Activated CD4-positive, alpha-beta T cell treated with anti-CD3 and anti-CD28 coated beads for 36 hours (primary cell): ENCODE data around the gene RPP25L. TPM values are rescaled to one million over a fixed set of nuclear protein-coding genes. Genes with fewer than 3 reads are reported as not detected.

ENCODE experiments used
- ATAC-seq: fragments of 200-7000 bp; cut with Tn5 transposase; one replicate; pipeline ENCODE4 v1.10.0; 2021; ENCODE audit warnings: mild to moderate bottlenecking, moderate library complexity
- CTCF ChIA-PET: fragments of 350-600 bp; sonication (Branson Sonifier 250); formaldehyde crosslinking; loops from one replicate; lab custom pipeline; 2021; ENCODE audit warnings: antibody characterized with exemption; lab: Charles Lee
- POLR2A ChIA-PET: fragments of 350-600 bp; sonication (Branson Sonifier 250); formaldehyde crosslinking; loops from one replicate; lab custom pipeline; 2021; ENCODE audit warnings: antibody characterized with exemption, inconsistent platforms; lab: Charles Lee
- DNase-seq: peaks from one replicate; pipeline ENCODE4 v3.0.0-alpha.2; 2020
- H3K27ac Mint-ChIP-seq: one replicate; pipeline ENCODE4 v1.8.0; 2021; ENCODE audit warnings: mixed read lengths
- H3K27me3 Mint-ChIP-seq: one replicate; pipeline ENCODE4 v1.8.0; 2021; ENCODE audit warnings: mixed read lengths
- H3K36me3 Mint-ChIP-seq: one replicate; pipeline ENCODE4 v1.8.0; 2021; ENCODE audit warnings: low read depth, mixed read lengths
- H3K4me1 Mint-ChIP-seq: one replicate; pipeline ENCODE4 v1.8.0; 2021; ENCODE audit warnings: mixed read lengths
- H3K4me3 Mint-ChIP-seq: one replicate; pipeline ENCODE4 v1.8.0; 2021; ENCODE audit warnings: mild to moderate bottlenecking, moderate library complexity, mixed read lengths
- H3K9me3 Mint-ChIP-seq: one replicate; pipeline ENCODE4 v1.8.0; 2021; ENCODE audit warnings: low read depth, mixed read lengths
- intact Hi-C, 2 experiments: fragments of 100-400 bp; cut with DNase I in 1 of 2; cut with micrococcal nuclease in 1 of 2; formaldehyde crosslinking; loops; one replicate each; pipeline versions ENCODE4 v1.14.2 to v1.15.1; 2022 to 2024; cut with DNase I, micrococcal nuclease
- total RNA-seq, 2 experiments: library from RNA; stranded (reverse); gene quantifications; one replicate each; pipeline ENCODE4 v1.2.3, GENCODE V29; 2021

The RPP25L gene
- total RNA-seq, 2 experiments from 2014 or later, result 29.3 to 35.2 TPM

- POLR2A ChIA-PET, result no interaction called here
- Mint-ChIP-seq H3K36me3 (no peaks in the 10 kb centered on the region), H3K4me1 (peaks cover 27% of the 10 kb centered on the region), H3K9me3 (no peaks in the 10 kb centered on the region), H3K4me3 (no peak overlapping the region), H3K27me3 (peaks cover 55% of the 10 kb centered on the region), H3K27ac (no peak overlapping the region)
- intact Hi-C loops, result loop anchor here in 1 of 2 experiments (2.0 to 5.0 kb wide), 2 partner anchors 14 to 86 kb away; no protein-coding TSS in a partner anchor
- CTCF ChIA-PET, result interaction anchor here (0.7 to 3.0 kb wide), 3 partner anchors 9 to 133 kb away, joined by 3 to 22 read pairs (median 4); no protein-coding TSS in a partner anchor
- DNase-seq, result no peak
- ATAC-seq, result no peak
These were observed 18.8 kb downstream of the RPP25L start for GRCh38 chr9:34592895-34593601.

GRCh38 chr9:34591917-34592866, 19.7 kb downstream of the RPP25L start:
- CTCF ChIA-PET, result interaction anchor here (0.7 to 3.0 kb wide), 31 partner anchors 9 to 337 kb away, joined by 3 to 22 read pairs (median 4); partner anchors contain the start of genes GALT and SIGMAR1
- no peak for DNase-seq
- POLR2A ChIA-PET, result no interaction called here

GRCh38 chr9:34591248-34591916, 20.5 kb downstream of the RPP25L start:
- peaks cover 27% of the 10 kb centered on the region for H3K4me1 Mint-ChIP-seq
- CTCF ChIA-PET, result interaction anchor here (0.6 to 3.0 kb wide), 35 partner anchors 8 to 1746 kb away, joined by 3 to 22 read pairs (median 4); partner anchors contain the start of genes GALT, RPP25L and SIGMAR1
- no peaks in the 10 kb centered on the region for H3K9me3 Mint-ChIP-seq
- H3K27me3 Mint-ChIP-seq, result peaks cover 66% of the 10 kb centered on the region
- DNase-seq (peak; percentile 89), ATAC-seq (peak; percentile 76)
- no peaks in the 10 kb centered on the region for H3K36me3 Mint-ChIP-seq
- H3K27ac Mint-ChIP-seq, result no peak overlapping the region
- POLR2A ChIA-PET, result no interaction called here
- H3K4me3 Mint-ChIP-seq, result peak overlapping the region; percentile 57
- intact Hi-C loops, result loop anchor here (1.0 to 5.0 kb wide), 5 partner anchors 29 to 187 kb away; no protein-coding TSS in a partner anchor

More at GRCh38 chr9:34591917-34592866, 19.7 kb downstream of the RPP25L start:
- no peak overlapping the region for H3K27ac Mint-ChIP-seq
- H3K27me3 Mint-ChIP-seq, result peaks cover 62% of the 10 kb centered on the region
- intact Hi-C loops, result loop anchor here (1.0 to 5.0 kb wide), 6 partner anchors 15 to 188 kb away; no protein-coding TSS in a partner anchor
- H3K36me3 Mint-ChIP-seq, result no peaks in the 10 kb centered on the region
- H3K4me1 Mint-ChIP-seq, result peaks cover 27% of the 10 kb centered on the region
- H3K9me3 Mint-ChIP-seq, result no peaks in the 10 kb centered on the region
- ATAC-seq, result no peak
- H3K4me3 Mint-ChIP-seq, result no peak overlapping the region

GRCh38 chr9:34590381-34591247, 21.3 kb downstream of the RPP25L start:
- intact Hi-C loops, result loop anchor here (1.0 to 5.0 kb wide), 5 partner anchors 28 to 186 kb away; no protein-coding TSS in a partner anchor
- peak; percentile 11 for ATAC-seq
- DNase-seq, result peak; percentile 42
- H3K4me1 Mint-ChIP-seq, result peaks cover 27% of the 10 kb centered on the region
- no peaks in the 10 kb centered on the region for H3K9me3 Mint-ChIP-seq
- H3K4me3 Mint-ChIP-seq, result peak overlapping the region; percentile 57
- peaks cover 70% of the 10 kb centered on the region for H3K27me3 Mint-ChIP-seq
- CTCF ChIA-PET, result interaction anchor here (0.6 to 3.0 kb wide), 24 partner anchors 8 to 1746 kb away, joined by 3 to 22 read pairs (median 4); partner anchors contain the start of genes GALT, RPP25L and SIGMAR1
- H3K27ac Mint-ChIP-seq, result no peak overlapping the region
- no peaks in the 10 kb centered on the region for H3K36me3 Mint-ChIP-seq
- POLR2A ChIA-PET, result no interaction called here

- H3K36me3 Mint-ChIP-seq, result no peaks in the 10 kb centered on the region
- ChIA-PET POLR2A (no interaction called here), CTCF (no interaction called here)
- H3K4me3 Mint-ChIP-seq, result peak within 1 kb of the TSS; percentile 57
- H3K9me3 Mint-ChIP-seq, result no peaks in the 10 kb centered on the region
- H3K27ac Mint-ChIP-seq, result no peak within 1 kb of the TSS
- ATAC-seq (peak; percentile 26), DNase-seq (peak; percentile 55)
- peaks cover 27% of the 10 kb centered on the region for H3K4me1 Mint-ChIP-seq
- intact Hi-C loops, result loop anchor here in 1 of 2 experiments (5.0 kb wide), 1 partner anchor 83 kb away; no protein-coding TSS in a partner anchor
- H3K27me3 Mint-ChIP-seq, result peaks cover 70% of the 10 kb centered on the region
These were observed 22.1 kb downstream of the RPP25L start, which contains the start of gene CNTFR for GRCh38 chr9:34589636-34590380. Gene CNTFR (minus strand): TSS chr9:34589724. CDS start chr9:34568981, 20,743 bp downstream.

GRCh38 chr9:34588671-34589635, 22.9 kb downstream of the RPP25L start:
- H3K4me3 Mint-ChIP-seq, result peak overlapping the region; percentile 39
- POLR2A ChIA-PET, result no interaction called here

GRCh38 chr9:34587271-34587670, 24.6 kb downstream of the RPP25L start:
- Mint-ChIP-seq H3K9me3 (no peaks in the 10 kb centered on the region), H3K4me1 (peaks cover 24% of the 10 kb centered on the region), H3K27me3 (peaks cover 69% of the 10 kb centered on the region), H3K4me3 (no peak overlapping the region), H3K36me3 (no peaks in the 10 kb centered on the region), H3K27ac (no peak overlapping the region)
- ATAC-seq (peak; percentile 57), DNase-seq (no peak)
- intact Hi-C loops, result no loop called here
- CTCF ChIA-PET, result interaction anchor here (0.7 to 1.4 kb wide), 6 partner anchors 9 to 783 kb away, joined by 3 to 6 read pairs (median 3); no protein-coding TSS in a partner anchor
- POLR2A ChIA-PET, result no interaction called here

More at GRCh38 chr9:34588671-34589635, 22.9 kb downstream of the RPP25L start:
- Mint-ChIP-seq H3K27ac (no peak overlapping the region), H3K36me3 (no peaks in the 10 kb centered on the region), H3K27me3 (peaks cover 72% of the 10 kb centered on the region), H3K4me1 (peaks cover 27% of the 10 kb centered on the region), H3K9me3 (no peaks in the 10 kb centered on the region)
- intact Hi-C loops, result no loop called here
- no peak for DNase-seq
- ATAC-seq, result no peak
- CTCF ChIA-PET, result interaction anchor here (0.7 to 1.4 kb wide), 2 partner anchors 42 to 185 kb away, joined by 3 to 6 read pairs; no protein-coding TSS in a partner anchor

- Mint-ChIP-seq H3K4me1 (peaks cover 19% of the 10 kb centered on the region), H3K36me3 (no peaks in the 10 kb centered on the region), H3K27me3 (peaks cover 70% of the 10 kb centered on the region), H3K27ac (no peak overlapping the region), H3K4me3 (no peak overlapping the region), H3K9me3 (no peaks in the 10 kb centered on the region)
- DNase-seq (no peak), ATAC-seq (no peak)
- ChIA-PET POLR2A (no interaction called here), CTCF (no interaction called here)
- intact Hi-C loops, result no loop called here
These were observed 25.8 kb downstream of the RPP25L start for GRCh38 chr9:34585946-34586669.
